CD4-positive, alpha-beta T cell treated with Interleukin-15 for 1 hour (primary cell): ENCODE data around the gene BLMH.

Experiments used
- DNase-seq: peaks from one replicate; pipeline ENCODE4 v3.0.0-alpha.2; 2020

BLMH gene

GRCh38 chr17:30304778-30305177 lies 13.0 kb upstream of the BLMH start:
- DNase-seq = no peak

GRCh38 chr17:30302241-30302640 lies 10.5 kb upstream of the BLMH start:
- DNase-seq = no peak

GRCh38 chr17:30300818-30301217 lies 9.1 kb upstream of the BLMH start:
- DNase-seq = no peak

GRCh38 chr17:30299000-30299399 lies 7.3 kb upstream of the BLMH start:
- DNase-seq = no peak

- DNase-seq = no peak
Observed at GRCh38 chr17:30297715-30298114, 6.0 kb upstream of the BLMH start.

GRCh38 chr17:30296499-30297080 lies 4.8 kb upstream of the BLMH start:
- no peak for DNase-seq

- peak; percentile 18 for DNase-seq
Observed at GRCh38 chr17:30292286-30292858, 628 bp upstream of the BLMH start.

- peak; percentile 24 for DNase-seq
Observed at GRCh38 chr17:30290696-30291542, 825 bp downstream of the BLMH start.

GRCh38 chr17:30290077-30290476 lies 1.7 kb downstream of the BLMH start:
- DNase-seq = no peak

- DNase-seq = no peak
Observed at GRCh38 chr17:30279156-30279555, 12.6 kb downstream of the BLMH start.

- no peak for DNase-seq
Observed at GRCh38 chr17:30278032-30278431, 13.7 kb downstream of the BLMH start.

- DNase-seq = no peak
Observed at GRCh38 chr17:30275911-30276310, 15.8 kb downstream of the BLMH start.

GRCh38 chr17:30274887-30275286 lies 16.9 kb downstream of the BLMH start:
- no peak for DNase-seq

GRCh38 chr17:30273373-30273772 lies 18.4 kb downstream of the BLMH start:
- DNase-seq = no peak

GRCh38 chr17:30271102-30271501 lies 20.6 kb downstream of the BLMH start:
- DNase-seq = no peak

GRCh38 chr17:30267625-30268024 lies 24.1 kb downstream of the BLMH start:
- DNase-seq = no peak

GRCh38 chr17:30263552-30264333 lies 28.0 kb downstream of the BLMH start:
- no peak for DNase-seq

- no peak for DNase-seq
Observed at GRCh38 chr17:30256756-30257506, 34.8 kb downstream of the BLMH start.

- no peak for DNase-seq
Observed at GRCh38 chr17:30254150-30254549, 37.6 kb downstream of the BLMH start.

- DNase-seq = no peak
Observed at GRCh38 chr17:30253312-30253711, 38.4 kb downstream of the BLMH start.

GRCh38 chr17:30251931-30252330 lies 39.8 kb downstream of the BLMH start:
- DNase-seq = no peak

GRCh38 chr17:30249460-30249859 lies 42.3 kb downstream of the BLMH start:
- DNase-seq = no peak

GRCh38 chr17:30248786-30249185 lies 43.0 kb downstream of the BLMH start:
- no peak for DNase-seq
